ENCODE measurements around the gene DAGLB.

- TF ChIP-seq CTCF (IDR thresholded peaks at IDR 0.05; ENCODE audit: low read length), result no peak
- TF ChIP-seq EZH2 (IDR thresholded peaks at IDR 0.05; ENCODE audit: borderline replicate concordance, low read length), result no peak
Observed at GRCh38 chr7:6497637-6497905, 49.8 kb upstream of the DAGLB start.

Data from OCI-LY1 (cell line).